GM21825 (cell line): Measurements from ENCODE around the gene CERS1.

Experiments
- ATAC-seq: cut with Tn5 transposase; IDR thresholded peaks from one replicate; pipeline ENCODE4 v1.9.1; 2021; ENCODE audit warnings: mild to moderate bottlenecking, moderate library complexity; ENCODE audit not compliant: unreplicated experiment

The CERS1 gene, protein sequence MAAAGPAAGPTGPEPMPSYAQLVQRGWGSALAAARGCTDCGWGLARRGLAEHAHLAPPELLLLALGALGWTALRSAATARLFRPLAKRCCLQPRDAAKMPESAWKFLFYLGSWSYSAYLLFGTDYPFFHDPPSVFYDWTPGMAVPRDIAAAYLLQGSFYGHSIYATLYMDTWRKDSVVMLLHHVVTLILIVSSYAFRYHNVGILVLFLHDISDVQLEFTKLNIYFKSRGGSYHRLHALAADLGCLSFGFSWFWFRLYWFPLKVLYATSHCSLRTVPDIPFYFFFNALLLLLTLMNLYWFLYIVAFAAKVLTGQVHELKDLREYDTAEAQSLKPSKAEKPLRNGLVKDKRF

DNA sequence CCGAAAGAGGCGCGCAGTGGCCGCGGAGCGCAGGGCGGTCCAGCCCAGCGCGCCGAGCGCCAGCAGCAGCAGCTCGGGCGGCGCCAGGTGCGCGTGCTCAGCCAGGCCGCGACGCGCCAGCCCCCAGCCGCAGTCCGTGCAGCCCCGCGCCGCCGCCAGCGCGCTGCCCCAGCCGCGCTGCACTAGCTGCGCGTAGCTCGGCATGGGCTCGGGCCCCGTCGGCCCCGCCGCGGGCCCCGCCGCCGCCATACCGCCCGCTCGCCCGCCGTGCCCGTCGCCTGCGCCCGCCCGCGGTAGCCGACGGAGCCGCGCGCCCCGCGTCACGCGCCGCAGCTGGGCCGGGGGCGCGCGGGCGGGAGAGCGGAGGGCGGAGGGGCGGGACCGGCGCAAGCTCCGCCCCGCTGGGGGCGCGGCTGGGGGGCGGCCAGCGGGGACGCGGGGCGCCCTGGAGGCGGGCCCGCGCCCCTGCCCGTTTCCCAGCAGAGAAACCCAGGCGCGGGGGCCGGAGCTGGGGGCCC lies at the start of gene CERS1:
CERS1 (minus strand) TSS at position 335 of the 518 bp plus-strand sequence; CDS start at position 249, 86 bp downstream.
- no peak for ATAC-seq

DNA sequence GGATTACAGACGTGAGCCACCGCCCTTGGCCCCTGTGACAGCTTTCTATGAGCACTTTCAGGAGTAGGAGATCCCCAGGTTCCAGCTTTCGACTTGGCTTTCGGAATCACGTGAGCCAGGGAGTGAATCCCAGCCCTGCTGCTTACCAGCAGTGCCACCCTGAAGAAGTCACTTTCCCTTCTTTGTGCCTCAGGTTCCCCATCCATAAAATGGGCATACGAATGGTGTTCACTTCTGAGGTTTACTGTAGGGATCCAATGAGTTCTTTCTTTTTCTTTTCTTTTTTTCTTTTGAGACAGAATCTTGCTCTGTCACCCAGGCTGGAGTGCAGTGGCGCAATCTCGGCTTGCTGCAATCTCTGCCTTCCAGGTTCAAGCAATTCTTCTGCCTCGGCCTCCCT lies 49.3 kb upstream of the CERS1 start:
- no peak for ATAC-seq

DNA sequence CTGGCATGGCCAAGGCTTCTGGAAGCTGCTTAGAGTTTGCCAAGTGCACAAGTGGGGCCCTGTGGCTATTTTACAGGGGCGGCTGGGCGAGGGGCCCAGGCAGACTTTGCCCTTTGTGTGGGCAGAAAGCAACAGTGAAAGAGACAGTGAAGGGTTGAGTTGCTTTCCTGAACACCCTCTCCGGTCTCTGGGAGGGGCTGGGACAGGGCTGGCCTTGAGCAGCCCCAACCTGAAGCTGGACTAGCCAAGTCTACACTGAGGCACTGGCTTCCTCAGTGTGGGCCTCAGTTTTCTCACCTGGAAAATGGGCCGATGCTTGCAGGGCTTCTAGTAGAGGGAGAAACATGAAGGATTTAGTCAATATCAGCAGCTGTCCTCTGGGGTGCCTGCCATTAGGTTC lies 47.5 kb upstream of the CERS1 start:
- ATAC-seq, result no peak

DNA sequence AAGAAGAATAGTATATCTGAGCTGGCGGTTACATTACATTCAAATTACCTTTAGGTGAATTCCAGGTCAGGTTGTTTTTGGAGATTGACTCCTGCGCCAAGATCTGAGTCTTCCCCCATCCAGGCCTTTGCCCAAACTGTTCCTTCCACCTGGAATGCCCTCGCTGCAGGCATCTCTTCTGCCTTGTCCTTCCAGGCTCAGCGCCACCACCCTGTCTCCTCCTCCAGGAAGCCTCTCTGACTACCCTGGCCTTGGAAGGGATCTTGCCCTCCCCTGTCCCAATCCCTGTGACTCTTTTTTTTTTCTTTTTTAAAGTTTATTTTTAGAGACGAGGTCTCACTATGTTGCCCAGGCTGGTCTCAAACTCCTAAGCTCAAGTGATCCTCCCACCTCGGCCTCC lies 46.7 kb upstream of the CERS1 start:
- ATAC-seq, result no peak

DNA sequence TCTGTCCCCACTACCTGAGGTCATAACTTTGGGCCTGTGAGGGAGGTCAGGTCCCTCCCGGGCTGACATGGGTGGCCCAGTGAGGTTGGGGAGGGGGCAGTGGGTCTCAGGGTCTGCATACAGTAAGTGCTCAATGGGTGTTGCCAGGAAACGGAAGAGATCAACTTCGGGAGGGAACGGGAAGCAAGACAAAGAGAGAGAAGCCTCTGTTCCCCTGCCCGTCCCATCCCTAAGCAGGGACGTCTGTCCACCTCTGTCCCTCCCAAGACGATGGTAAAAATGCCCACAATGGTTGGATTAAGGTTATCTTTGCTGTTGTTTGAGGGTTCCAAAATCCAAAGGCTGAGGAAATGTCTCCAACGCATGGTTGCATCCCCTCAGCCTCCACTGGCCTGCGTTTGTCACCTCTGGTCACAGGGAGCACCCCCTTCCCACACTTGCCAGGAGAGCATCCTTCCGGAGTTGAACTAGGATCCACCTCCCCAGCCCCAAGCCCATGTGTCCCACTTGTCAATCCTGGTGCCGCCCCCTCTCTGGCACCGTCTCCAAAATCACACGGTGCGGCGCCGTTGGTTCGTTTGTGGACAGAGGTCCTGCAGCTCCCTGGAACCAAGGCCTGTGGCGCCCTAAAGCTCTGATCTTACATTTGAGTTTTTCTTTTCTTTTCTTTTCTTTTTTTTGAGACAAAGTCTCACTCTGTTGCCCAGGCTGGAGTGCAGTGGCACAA lies 45.8 kb upstream of the CERS1 start:
- ATAC-seq, result no peak

DNA sequence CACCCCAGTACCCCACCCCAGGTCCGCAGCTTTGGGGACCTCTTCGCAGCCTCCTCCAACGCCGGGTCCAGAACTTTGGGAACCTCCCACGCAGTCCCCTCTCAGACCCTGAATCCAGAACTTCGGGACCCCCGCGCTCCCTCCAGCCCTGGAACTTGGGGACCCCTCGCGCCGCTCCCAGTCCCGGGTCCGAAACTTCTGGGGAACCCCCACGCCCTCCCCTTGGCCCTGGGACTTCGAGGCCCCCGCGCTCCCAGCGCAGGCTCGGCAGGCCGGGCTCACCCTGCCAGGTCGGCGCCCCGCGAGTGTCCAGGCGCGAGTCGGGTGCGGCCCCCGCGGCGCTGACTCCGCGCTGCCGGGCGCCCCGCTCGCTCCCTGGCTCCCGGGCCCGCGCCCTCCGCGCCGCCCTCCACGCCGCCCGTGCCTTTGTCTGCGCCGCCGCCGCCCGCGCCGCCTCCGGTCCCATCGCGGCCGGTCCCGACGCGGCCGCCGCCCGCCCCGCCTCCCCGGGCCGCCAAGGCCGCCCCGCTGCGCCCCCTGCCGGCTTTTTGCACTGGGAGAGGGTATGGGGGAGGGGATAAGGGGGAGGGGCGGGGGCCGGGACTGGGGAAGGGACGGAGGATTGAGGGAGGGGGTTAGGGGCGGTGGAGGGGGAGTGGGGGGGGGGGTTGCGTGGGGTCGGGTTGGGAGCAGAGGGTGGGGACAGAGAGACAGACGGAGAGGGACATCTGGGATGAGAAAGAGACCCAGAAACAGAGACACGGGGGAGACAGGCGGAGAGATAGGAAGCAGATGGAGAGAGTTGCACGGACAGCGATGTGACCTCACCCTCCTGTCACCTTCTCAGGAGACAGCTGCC lies 45.0 kb upstream of the CERS1 start, which contains the start of gene HOMER3:
HOMER3 (minus strand) TSS at position 449 of the 859 bp plus-strand sequence. CDS start 2,235 bp downstream, outside the sequence.
- ATAC-seq, result peak; percentile 53

DNA sequence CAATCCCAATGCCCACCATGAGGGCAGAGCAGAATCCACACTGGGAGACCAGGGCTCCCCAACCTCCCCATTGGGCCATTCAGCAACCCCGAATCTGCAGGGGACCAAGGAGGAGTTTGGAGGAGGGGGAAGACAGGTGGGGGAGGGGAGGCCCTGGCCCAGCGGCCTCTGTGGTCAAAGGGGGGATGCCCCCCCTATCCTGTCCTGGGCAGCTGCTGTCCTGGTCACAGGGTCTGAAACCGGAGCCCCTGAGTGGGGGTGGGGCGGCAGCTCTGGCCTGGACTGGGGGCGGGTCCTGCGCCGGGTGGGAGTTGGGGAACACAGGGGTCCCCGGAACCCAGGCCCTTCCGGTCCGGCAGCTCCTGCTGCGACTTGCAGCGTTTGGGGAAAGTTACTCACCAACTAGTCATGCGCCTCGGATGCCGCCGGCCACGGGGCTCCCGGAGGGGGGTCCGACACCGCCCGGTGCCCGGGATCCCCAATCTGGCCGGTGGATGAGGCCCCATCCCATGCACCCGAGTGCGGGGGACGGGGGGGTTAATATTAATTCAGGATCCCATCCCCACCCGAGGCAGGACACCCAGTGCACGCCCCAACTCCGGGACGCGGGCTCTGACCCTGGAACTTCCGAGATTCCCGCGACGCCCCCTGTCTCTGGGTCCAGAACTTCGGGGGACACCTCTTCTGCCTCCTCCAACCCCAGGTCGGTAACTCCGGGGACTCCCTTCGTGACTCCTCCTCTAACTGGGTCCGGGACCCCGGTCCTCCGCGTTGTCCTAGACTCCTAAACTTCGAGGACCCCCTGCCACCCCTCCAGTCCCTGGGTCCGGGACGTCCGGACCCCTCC lies 44.2 kb upstream of the CERS1 start:
- no peak for ATAC-seq

DNA sequence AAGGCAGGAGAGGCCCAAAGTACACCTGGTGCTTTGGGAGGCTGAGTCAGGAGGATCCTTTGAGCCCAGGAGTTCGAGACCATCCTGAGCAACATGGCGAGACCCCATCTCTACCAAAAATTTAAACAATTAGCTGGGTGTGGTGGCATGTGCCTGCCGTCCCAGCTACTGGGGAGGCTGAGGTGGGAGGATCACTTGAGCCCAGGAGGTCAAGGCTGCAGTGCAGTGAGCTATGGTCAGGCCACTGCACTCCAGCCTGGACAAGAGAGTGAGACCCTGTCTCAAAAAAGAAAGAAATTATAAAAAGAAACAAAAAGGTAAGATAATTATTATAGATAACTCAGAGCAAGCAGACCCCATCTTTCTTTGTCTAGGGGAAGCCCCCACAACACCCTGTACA lies 43.2 kb upstream of the CERS1 start:
- no peak for ATAC-seq

DNA sequence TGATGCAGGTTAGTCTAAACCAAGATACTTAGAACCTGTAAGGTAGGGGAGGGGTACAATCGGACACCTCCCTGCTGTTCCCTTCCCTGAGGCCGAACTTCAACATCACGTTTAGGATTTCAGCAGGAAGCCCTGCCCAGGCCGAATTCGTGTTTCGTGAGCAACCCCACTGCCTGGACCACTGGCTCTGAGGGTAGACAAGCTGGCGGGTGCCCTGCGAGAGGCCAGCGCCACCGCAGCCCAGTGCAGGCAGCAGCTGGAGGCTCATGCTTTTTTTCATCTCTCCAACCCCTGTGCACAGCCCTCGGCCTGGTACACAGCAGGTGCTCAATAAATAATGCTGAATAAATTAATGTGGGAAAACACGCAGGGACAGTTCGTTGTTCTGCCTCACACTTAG lies 37.3 kb upstream of the CERS1 start:
- no peak for ATAC-seq

DNA sequence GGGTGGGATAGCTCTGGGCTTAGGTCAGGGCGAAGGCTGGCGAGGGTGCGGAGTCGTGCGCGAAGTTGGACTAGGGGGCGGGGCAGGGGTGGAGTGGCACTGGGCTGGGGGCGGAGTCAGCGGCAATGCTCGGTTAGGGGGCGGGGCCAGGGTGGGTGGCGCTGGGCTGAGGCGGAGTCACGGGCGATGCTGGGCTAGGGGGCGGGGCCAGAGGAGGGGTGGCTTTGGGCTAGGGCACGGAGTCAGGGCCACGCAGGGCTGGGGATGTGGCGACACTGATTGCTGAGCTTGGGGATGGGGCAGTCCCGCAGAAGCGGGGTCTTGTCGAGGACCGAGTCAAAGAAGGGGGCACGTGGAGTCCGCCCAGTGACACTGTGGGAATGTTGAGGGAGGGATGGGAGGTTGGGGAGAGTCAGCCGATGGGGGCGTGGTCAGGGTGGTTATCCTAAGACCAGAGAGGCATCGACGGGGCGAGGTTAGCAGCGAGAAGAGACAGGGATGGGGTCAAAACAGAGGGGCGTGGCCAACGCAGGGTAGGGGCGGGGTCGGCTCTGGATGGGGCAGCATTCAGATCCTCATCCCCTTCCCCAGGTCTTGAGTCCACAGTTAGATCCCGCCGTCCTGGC lies 36.4 kb upstream of the CERS1 start:
- ATAC-seq, result no peak

DNA sequence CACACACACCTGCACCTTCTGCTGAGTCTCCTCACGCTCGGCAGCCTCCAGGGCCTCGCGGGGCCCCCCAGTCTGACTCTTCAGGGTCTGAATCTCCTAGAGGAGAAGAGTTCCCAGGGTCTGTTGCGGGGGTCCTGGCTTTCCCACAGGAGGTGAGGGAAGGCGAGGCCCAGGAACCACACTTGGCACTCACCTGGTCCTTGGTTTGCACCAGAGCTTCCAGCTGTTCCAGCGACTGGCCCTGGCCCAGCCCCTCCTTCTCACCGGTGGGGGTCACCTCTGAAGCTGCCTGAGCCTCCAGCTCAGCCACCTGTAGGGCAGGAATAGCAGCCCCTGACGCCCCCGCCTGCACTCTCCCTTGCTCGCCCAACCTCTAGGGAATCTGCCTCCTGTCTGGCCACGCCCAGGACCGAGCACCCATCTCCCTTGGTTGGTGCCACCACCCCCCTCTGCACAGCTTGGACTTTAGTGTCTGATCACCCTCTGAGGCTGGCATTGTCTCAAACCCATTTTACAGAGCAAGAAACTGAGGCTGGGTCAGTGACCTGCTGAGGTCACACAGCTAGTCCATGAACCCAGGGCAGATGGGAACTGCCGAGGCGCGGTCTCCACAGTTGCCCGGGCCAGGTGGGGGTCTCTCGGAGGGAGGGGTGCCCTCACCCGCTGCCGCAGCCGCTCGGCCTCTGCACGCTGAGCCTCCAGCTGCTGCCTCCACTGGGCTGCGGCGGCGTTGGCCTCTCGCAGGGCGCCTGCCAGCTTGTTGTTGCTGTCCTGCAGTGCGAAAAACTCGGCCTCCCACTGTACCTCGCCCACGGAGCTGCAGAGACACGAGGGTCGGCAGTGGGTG lies 35.6 kb upstream of the CERS1 start:
- no peak for ATAC-seq

DNA sequence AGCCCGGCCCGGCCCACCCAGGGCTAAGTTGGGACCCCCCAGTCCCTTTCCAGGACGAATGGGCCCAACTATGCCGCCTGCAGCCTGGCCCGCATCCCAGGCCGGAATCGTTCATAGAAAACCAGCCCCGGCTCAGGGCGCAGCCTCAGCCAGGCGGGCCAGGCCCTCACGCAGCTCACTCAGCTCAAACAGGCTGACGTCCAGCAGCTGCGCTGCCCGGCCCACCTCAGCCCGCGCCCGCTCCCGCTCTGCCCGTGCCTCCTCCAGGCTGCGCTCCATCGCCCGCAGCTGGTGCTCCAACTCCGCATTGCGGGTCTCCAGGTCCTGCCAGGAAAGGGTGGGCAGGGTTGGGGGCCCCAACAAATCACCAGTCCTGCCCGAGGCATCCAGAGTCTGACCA lies 33.4 kb upstream of the CERS1 start:
- no peak for ATAC-seq

DNA sequence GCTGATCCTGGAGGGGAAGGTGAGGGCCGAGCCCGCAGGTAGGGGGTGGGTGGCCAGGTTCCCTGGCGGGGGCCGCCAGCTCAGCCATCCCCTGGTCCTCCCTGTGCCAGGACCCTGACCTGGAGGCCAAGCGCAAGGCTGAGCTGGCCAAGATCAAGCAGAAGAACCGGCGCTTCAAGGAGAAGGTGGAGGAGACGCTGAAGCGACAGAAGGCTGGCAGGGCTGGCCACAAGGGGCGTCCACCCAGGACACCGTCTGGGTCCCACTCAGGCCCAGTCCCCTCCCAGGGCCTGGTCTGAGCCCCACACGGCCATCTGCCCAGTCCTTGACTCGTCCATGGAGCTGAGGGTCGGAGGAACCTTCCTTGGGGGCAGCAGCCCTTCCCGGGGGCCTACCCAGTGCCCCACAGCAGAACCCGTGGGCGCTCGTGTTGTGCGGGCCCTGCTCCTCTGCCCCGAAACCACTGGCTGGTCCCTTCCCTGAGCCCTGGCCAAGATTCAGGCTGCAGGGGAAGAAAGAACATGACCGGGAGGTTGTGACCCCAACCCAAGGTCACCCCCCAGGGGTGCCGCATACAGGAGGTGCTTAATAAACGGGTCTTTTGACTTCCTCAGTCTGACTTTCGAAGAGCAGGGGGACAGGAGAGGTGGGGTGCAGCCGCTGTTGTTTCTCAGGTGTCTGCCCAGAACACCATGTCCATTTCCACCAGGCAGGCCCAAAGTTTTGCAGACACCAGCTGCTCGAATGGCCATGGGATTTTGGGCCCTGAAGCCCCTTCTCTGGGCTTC lies 32.3 kb upstream of the CERS1 start:
- no peak for ATAC-seq

DNA sequence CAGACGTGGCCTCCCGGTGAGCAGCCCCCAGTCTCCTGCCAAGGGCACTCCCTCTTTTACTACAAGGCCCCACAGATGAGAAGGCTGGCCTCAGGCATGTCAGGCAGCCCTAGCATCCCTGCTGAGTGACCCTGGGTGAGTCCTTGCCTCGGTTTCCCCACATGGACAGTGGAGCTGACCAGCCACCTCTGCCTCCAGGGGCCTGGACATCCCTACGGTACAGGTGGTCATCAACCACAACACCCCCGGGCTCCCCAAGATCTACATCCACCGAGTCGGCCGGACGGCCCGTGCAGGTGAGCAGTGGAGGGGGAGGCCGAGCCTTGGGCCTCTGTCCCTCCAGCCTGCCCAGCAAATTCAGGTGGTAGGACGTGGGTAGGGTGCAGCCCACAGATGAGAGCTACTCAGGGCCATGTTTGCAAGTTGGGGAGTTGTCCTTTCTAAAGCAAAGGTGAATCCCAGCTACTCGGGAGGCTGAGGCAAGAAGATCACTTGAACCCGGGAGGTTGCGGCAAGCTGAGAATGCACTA lies 28.8 kb upstream of the CERS1 start:
- no peak for ATAC-seq

DNA sequence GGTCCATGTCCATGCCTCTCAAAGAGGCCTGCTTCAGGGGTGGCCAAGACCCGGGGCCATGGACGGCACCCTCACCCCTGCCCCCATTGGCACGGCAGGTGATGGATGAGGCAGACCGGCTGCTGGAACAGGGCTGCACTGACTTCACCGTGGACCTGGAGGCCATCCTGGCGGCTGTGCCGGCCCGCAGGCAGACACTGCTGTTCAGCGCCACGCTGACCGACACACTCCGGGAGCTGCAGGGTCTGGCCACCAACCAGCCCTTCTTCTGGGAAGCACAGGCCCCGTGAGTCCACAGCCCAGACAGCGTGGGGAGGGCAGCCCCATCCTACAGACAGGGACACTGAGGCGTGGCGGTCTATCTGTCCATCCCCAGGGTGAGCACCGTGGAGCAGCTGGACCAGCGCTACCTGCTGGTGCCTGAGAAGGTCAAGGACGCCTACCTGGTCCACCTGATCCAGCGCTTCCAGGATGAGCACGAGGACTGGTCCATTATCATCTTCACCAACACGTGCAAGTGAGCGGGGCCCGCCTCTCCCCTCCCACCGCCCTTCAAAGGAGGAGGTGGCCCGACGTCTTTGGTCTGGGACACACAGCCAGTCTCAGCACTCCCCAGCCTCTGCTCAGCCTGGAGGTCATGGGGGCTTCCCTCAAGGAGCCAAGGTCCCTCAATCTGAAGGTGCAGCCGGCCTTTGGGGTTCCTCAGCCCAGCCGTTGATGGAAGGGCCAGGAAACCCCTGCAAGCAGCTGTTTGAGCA lies 26.4 kb upstream of the CERS1 start:
- ATAC-seq, result no peak

DNA sequence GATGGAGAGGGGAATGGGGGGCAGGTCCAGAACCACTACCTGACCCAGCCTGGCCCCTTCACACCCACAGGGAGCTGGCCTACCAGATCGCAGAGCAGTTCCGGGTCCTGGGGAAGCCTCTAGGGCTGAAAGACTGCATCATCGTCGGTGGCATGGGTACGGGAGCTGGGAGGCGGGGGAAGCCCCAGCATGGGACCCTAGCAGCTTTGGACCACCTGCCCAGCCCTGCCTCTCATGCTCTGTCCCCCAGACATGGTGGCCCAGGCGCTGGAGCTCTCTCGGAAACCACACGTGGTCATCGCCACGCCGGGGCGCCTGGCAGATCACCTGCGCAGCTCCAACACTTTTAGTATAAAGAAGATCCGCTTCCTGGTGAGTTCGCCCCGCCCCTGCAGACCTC lies 25.6 kb upstream of the CERS1 start:
- no peak for ATAC-seq

DNA sequence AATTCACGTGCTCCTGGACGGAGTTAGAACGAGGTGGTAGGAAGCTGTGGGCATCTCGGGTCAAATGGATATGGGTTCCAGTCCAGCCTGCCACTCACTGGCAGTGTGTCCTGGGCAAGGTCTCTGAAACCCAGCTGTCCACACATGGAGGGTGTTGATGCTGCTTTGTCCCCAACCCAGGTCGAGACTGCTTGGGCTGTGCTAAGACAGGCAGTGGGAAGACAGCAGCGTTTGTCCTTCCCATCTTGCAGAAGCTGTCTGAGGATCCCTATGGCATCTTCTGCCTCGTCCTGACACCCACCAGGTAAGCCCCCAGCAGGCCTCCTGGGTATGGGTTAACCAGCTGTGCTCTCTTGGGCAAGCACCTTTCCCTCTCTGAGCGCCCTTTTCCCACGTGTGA lies 24.4 kb upstream of the CERS1 start:
- no peak for ATAC-seq
